Activated T-helper 2 cell treated with anti-CD3 and anti-CD28 coated beads, Interferon-gamma antibody, Interleukin-2, Interleukin-4, amounts not matched to agents 10 μg/mL and 5 μg/mL and 100 μg/mL, durations not matched to agents 14 hours and 24 hours and 36 hours (primary cell): ENCODE measurements around the gene NID2. TPM values are rescaled to one million over a fixed set of nuclear protein-coding genes. Genes with fewer than 3 reads are reported as not detected.
A peak's percentile ranks its signal among the peaks of the same experiment; 100 is the strongest.

Experiments used
- DNase-seq: peaks from one replicate; pipeline ENCODE4 v3.0.0; 2021; ENCODE audit warnings: low spot score
- H3K27ac Mint-ChIP-seq: one replicate; pipeline ENCODE4 v1.8.0; 2021; ENCODE audit warnings: mixed read lengths
- H3K27me3 Mint-ChIP-seq: one replicate; pipeline ENCODE4 v1.8.0; 2021; ENCODE audit warnings: low read depth, mixed read lengths
- H3K36me3 Mint-ChIP-seq: one replicate; pipeline ENCODE4 v1.8.0; 2021; ENCODE audit warnings: low read depth, mixed read lengths
- H3K4me1 Mint-ChIP-seq: one replicate; pipeline ENCODE4 v1.8.0; 2021; ENCODE audit warnings: low read depth, mixed read lengths
- H3K4me3 Mint-ChIP-seq: one replicate; pipeline ENCODE4 v1.8.0; 2021; ENCODE audit warnings: low read depth, mild to moderate bottlenecking, moderate library complexity, mixed read lengths
- H3K9me3 Mint-ChIP-seq: one replicate; pipeline ENCODE4 v1.8.0; 2021; ENCODE audit warnings: mixed read lengths
- intact Hi-C: fragments of 100-400 bp; cut with micrococcal nuclease; formaldehyde crosslinking; loops from one replicate; pipeline ENCODE4 v1.15.1; 2023
- total RNA-seq: library from RNA; stranded (reverse); gene quantifications from 2 replicates; pipeline ENCODE4 v1.2.3, GENCODE V29; 2022

Gene NID2
- total RNA-seq, 1 donor from 2014 or later, result 0.37 TPM

DNA sequence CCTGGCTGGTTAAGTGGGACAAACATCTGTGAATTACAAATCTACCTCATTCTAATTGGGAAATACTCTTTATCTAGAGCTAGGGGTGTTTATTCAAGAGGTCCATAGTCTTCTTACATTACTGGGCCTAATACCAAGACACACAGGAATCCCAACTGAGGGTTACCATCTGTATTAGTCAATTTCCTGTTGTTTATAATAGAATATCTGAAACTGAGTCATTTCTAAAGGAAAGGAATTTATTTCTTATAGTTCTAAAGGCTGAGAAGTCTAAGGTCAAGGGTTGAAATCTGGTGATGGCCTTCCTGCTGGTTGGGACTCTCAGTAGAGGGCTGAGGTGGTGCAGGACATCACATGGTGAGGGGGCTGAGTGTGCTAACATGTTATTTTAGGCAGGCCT, 43.5 kb downstream of the NID2 start:
- peaks cover 34% of the 10 kb centered on the region for H3K4me1 Mint-ChIP-seq
- H3K9me3 Mint-ChIP-seq, result peaks cover 13% of the 10 kb centered on the region
- peaks cover 9% of the 10 kb centered on the region for H3K27me3 Mint-ChIP-seq
- no peak overlapping the region for H3K4me3 Mint-ChIP-seq
- DNase-seq, result no peak
- intact Hi-C loops, result no loop called here
- no peaks in the 10 kb centered on the region for H3K36me3 Mint-ChIP-seq
- no peak overlapping the region for H3K27ac Mint-ChIP-seq

DNA sequence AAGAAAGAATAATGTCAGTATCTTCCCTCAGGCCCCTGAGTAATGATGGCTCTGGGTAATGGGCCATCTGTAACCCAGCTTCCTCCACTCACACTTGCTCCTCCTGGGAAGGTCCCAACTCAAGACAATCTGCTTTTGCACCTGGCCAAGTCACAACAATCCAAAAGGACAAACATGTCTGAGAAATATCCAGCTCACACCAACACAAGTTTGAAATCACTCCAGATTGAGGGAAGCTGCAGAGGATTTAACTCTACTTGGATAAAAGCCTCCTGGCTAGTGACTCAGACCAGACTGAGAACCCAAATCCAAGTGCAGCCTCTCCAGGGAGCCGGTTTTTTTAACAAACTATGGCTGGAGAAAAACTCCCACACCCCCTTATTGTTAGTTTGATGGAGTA, 45.3 kb downstream of the NID2 start:
- intact Hi-C loops, result no loop called here
- DNase-seq, result no peak
- no peak overlapping the region for H3K27ac Mint-ChIP-seq
- H3K36me3 Mint-ChIP-seq, result no peaks in the 10 kb centered on the region
- peaks cover 13% of the 10 kb centered on the region for H3K9me3 Mint-ChIP-seq
- peaks cover 38% of the 10 kb centered on the region for H3K4me1 Mint-ChIP-seq
- H3K27me3 Mint-ChIP-seq, result peaks cover 3% of the 10 kb centered on the region
- no peak overlapping the region for H3K4me3 Mint-ChIP-seq

DNA sequence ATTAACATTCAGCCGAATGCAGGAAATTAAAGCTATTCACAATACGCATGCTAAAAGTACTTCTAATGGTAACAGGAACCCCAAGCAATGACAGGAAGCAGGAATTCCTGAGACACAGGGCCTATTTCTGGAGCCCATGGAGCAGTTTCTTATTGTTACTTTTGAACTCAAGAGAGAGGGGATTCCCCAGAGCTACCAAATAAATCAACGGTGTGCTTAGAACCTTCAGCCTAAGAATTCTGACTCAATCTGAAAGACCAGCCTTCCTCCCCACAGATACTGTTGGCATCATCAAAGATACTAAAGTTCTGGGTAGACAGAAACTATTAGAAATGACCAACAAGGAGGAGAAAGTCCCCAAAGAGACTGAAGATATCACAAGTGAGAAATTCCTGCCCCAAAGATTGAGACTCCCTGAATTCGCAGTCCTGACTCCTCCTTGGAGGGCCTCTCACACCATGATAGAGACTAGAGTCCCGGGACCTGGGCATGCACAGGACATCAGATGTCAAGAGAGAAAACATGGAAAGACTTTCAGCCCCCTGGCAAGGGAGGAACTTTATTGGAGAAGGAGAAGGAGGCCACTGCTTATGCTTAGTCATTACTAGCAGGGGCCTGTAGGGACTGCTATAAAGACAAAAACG, 46.8 kb downstream of the NID2 start:
- peaks cover 13% of the 10 kb centered on the region for H3K9me3 Mint-ChIP-seq
- intact Hi-C loops, result no loop called here
- H3K4me1 Mint-ChIP-seq, result peaks cover 38% of the 10 kb centered on the region
- no peak for DNase-seq
- no peaks in the 10 kb centered on the region for H3K27me3 Mint-ChIP-seq
- H3K36me3 Mint-ChIP-seq, result no peaks in the 10 kb centered on the region
- no peak overlapping the region for H3K27ac Mint-ChIP-seq
- H3K4me3 Mint-ChIP-seq, result no peak overlapping the region

DNA sequence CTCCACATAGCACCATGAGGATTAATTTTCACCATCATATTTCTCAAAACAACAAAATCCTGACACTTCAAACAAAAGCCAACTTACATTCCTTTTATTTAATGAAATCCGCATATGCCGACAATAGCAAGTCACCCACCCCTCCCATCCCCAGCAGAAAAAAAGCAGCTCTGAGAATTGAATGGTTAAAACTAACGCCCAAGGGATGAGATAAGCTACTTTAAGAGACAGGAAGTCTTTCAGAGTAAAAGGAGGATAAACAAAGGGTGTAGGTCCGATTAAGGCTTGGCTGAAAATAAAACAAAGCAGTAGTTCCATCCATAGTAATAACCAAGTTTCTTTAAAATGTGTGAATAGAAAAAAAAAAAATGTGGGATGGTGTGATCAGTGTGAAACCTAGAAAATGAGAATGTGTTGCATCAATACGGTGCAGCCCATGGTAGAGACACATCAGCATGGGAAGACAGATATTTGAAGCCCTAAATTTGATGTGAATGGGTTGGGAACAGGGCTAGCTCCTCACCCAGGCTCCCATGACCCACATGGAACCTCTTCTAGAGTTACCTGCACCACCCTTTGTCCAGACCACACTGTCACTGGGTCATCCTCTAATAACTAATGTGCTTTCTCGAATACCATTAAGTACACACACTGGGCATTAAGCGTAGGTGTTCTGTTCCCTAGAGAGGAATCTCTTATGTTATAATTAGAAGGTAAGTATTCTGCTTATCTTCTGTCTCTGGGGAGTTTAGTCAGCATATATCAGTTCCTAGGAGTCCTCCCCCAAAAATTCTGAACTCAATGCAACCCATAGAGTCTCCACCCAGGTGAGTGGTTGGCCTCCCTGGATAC, 47.8 kb downstream of the NID2 start:
- no peaks in the 10 kb centered on the region for H3K36me3 Mint-ChIP-seq
- H3K4me1 Mint-ChIP-seq, result peaks cover 38% of the 10 kb centered on the region
- intact Hi-C loops, result no loop called here
- H3K27ac Mint-ChIP-seq, result peak overlapping the region; percentile 44
- H3K4me3 Mint-ChIP-seq, result no peak overlapping the region
- peaks cover 3% of the 10 kb centered on the region for H3K27me3 Mint-ChIP-seq
- DNase-seq, result no peak
- peaks cover 13% of the 10 kb centered on the region for H3K9me3 Mint-ChIP-seq

DNA sequence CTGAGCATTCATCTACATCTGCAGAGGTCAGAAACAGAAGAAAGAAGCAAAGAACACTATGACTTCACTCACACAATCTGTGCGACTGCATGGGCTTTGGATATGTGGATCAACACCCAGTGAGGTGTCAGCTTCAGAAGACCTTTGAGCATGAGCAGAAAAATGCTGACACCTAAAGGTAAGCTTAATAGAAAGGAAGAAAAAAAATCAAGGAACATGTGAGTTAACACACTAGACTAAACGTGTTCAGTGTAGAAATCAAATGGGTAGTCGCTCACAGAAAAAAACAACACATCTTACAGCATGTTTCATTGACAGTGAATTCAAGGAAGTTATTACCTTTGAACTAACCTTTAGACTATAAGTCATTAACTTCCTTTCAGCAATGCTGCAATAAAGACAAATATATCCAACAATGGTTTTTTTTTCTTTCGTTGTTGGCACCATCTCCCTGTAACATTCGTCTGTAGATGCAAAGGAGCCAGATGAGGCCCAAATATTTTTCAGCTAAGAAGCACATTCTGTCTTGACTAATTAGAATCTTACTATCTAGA, 48.6 kb downstream of the NID2 start:
- no peak overlapping the region for H3K27ac Mint-ChIP-seq
- intact Hi-C loops, result no loop called here
- peaks cover 3% of the 10 kb centered on the region for H3K27me3 Mint-ChIP-seq
- H3K4me1 Mint-ChIP-seq, result peaks cover 33% of the 10 kb centered on the region
- H3K4me3 Mint-ChIP-seq, result no peak overlapping the region
- H3K36me3 Mint-ChIP-seq, result no peaks in the 10 kb centered on the region
- no peak for DNase-seq
- H3K9me3 Mint-ChIP-seq, result peaks cover 13% of the 10 kb centered on the region

DNA sequence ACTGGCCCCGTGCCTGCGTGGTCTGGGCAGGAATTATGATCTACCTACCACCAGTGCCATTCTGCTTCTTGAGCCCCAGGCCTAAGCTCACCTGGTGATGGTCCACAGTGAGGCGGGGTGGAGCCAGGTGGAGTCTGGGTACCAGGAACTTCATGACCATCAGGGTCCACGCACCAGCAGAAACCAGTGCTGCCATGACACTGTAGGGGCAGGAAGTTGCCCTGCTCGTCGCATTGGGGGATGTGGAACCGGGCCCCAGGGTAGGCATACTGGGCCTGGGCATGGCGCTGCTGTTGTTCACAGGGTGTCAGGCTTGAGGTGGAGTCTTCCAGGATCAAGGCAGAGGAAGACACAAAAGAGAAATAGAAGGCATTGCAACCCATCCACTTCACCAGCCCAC, 49.9 kb downstream of the NID2 start:
- peaks cover 3% of the 10 kb centered on the region for H3K27me3 Mint-ChIP-seq
- H3K27ac Mint-ChIP-seq, result no peak overlapping the region
- H3K36me3 Mint-ChIP-seq, result no peaks in the 10 kb centered on the region
- intact Hi-C loops, result no loop called here
- DNase-seq, result no peak
- peaks cover 32% of the 10 kb centered on the region for H3K4me1 Mint-ChIP-seq
- no peak overlapping the region for H3K4me3 Mint-ChIP-seq
- peaks cover 5% of the 10 kb centered on the region for H3K9me3 Mint-ChIP-seq

DNA sequence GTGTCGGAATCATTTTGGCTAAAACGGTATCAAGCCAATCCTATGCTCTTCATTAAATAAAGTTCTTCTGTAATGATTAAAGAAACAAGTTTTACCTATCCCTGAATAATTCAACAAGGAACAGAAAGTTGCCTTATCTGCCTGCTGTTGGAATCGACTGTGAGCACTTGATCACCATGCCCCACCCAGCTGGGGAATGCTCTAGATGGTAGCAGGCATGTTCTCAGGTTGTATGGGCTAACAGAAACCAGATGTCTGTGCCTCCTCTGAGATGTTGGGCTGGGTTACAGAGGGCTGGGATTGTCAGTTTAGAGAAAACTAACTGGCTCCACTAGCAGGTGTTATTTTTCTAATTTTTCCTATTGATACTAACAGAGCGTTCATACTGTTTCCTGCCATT, 50.6 kb downstream of the NID2 start:
- no peak for DNase-seq
- Mint-ChIP-seq H3K36me3 (no peaks in the 10 kb centered on the region), H3K4me3 (no peak overlapping the region), H3K4me1 (peaks cover 30% of the 10 kb centered on the region), H3K27ac (no peak overlapping the region), H3K27me3 (peaks cover 3% of the 10 kb centered on the region), H3K9me3 (no peaks in the 10 kb centered on the region)
- intact Hi-C loops, result no loop called here

DNA sequence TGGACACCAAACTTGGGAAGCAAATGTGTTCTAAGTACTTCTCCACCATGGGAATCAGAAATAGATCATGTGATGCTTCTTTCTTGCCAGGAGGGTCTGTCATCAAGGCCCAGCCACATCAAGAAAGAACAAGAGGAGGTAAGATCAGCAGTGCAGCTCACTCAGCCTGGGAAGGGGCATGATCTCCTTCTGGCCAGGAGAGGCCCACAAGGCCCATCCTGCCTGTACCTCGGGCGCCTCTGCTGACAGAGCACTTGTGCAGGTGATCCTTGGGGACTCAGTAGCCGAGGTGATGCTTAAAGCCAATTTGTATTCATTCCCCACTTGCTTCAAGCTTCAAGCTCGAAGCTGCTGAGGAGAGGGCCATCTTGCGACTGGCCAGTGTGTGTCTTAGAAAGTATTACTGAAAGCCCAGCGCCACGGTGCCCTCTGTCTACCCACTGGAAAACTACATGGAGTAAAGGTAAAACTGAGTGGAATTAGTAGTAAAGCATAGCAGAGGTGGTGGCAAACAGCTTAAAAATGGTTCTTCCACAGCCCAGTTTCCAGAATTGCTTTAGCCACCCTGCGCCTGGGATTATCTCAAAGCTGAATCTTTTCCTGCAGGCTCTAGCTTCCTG, 53.3 kb downstream of the NID2 start:
- no peak for DNase-seq

DNA sequence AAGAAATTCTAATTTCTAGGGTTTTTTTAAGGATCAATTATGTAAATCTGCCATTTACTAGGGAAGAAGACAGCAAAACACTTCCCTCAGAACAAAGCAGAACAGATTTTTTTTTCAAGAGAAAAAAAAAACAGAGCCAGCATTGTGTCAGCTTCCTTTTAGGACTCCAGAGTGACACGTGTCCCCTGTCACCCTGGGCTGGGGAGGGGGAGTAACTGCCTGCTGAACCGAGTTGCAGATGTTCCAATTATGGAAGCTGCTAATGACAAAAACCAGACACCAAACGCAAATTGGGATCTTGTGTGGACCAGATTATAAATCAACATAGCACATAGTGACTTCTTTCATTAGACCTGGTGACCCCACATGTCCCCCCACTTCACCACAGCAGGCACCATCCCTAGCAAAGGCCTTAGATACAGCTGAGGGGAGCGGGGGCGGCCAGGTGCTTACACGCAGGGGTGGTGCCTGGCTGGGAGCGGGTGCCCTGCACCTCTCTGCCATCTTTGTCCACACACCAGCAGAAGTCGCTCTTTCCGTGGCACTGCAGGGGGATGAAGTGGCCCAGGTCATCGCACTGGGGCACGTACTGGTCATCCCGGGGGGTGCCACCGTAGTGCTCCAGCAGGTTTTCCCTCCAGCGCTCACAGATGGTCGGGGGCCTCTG, 54.1 kb downstream of the NID2 start:
- Mint-ChIP-seq H3K4me1 (no peaks in the 10 kb centered on the region), H3K27ac (no peak overlapping the region), H3K36me3 (peaks cover 18% of the 10 kb centered on the region), H3K9me3 (no peaks in the 10 kb centered on the region), H3K4me3 (no peak overlapping the region), H3K27me3 (peaks cover 3% of the 10 kb centered on the region)
- intact Hi-C loops, result no loop called here
- no peak for DNase-seq

More for the DNA sequence above, 53.3 kb downstream of the NID2 start:
- peaks cover 3% of the 10 kb centered on the region for H3K27me3 Mint-ChIP-seq
- H3K27ac Mint-ChIP-seq, result no peak overlapping the region
- no peaks in the 10 kb centered on the region for H3K9me3 Mint-ChIP-seq
- intact Hi-C loops, result no loop called here
- H3K4me1 Mint-ChIP-seq, result peaks cover 5% of the 10 kb centered on the region
- no peak overlapping the region for H3K4me3 Mint-ChIP-seq
- H3K36me3 Mint-ChIP-seq, result peaks cover 12% of the 10 kb centered on the region

DNA sequence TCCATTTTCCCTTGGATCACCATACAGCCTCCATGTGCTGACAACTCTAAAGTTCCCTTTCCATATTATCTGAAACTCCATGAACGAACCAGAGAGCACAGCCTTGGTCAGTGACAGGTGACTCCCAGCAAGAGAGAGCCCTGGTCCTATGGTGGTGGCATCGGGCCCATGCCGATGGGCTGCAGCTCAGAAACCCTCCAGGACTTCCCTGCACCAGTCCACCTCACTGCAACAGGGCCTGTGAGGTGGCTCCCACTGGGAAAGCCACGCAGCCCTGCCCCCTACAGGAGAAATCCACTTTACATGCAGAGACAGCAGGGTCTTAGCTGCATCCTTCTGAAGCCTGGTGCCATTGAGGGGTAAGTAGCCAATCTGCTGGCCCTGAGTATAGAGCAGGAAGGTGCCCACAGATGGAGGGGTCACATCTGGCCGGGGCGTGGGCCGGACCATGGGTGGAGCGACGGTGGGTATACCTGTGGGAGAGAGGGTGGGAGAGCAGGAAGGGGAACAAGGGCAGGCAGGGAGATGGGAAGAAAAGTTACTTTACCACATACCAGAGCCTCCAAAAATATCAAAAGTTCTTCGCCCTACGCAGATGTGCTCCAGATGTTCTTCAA, 54.8 kb downstream of the NID2 start:
- intact Hi-C loops, result no loop called here
- Mint-ChIP-seq H3K27me3 (peaks cover 3% of the 10 kb centered on the region), H3K4me3 (no peak overlapping the region), H3K4me1 (no peaks in the 10 kb centered on the region), H3K9me3 (no peaks in the 10 kb centered on the region), H3K27ac (no peak overlapping the region), H3K36me3 (peaks cover 24% of the 10 kb centered on the region)
- no peak for DNase-seq

DNA sequence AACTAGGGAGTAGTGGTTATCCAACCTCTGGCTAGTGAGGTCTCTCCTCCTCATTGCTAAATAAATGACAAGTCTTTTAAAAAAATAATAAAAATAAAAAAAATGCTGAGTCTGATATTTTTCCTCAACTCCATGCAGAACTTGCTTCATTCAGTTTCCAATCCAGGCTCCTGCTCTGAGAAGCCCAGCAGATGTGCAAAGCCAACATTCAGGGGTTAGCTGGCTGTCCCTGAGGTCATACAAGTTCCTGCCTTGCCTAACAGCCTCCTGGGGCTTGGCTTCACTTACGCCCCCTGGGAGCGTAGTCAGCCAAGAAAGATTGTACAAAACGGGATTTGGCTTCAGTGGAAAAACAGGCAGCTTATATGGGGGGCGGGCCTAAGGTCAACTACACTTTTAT, 56.2 kb downstream of the NID2 start:
- peaks cover 3% of the 10 kb centered on the region for H3K27me3 Mint-ChIP-seq
- H3K4me3 Mint-ChIP-seq, result no peak overlapping the region
- H3K27ac Mint-ChIP-seq, result no peak overlapping the region
- no peaks in the 10 kb centered on the region for H3K4me1 Mint-ChIP-seq
- H3K36me3 Mint-ChIP-seq, result peaks cover 36% of the 10 kb centered on the region
- intact Hi-C loops, result no loop called here
- DNase-seq, result no peak
- no peaks in the 10 kb centered on the region for H3K9me3 Mint-ChIP-seq

DNA sequence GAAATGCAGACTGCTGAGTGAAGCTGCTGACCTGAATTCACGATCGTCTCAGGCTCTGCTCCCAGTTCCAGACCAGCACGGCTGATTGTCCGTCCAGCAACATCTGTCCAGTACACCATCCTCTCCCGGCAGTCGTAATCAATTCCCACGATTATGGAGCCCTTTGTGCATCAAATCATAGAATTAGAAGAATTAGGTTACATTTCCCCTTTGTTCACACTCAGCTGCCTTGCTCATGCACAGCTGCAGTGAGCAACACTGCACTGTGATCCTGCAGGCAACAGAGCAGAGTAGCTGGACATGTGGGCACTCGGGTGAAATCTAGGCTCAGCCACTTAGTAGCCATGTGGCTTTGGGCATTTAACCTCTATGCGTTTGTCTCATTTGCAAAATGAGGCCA, 57.3 kb downstream of the NID2 start:
- no peak for DNase-seq
- Mint-ChIP-seq H3K27ac (no peak overlapping the region), H3K4me3 (no peak overlapping the region), H3K27me3 (peaks cover 2% of the 10 kb centered on the region), H3K4me1 (no peaks in the 10 kb centered on the region), H3K36me3 (peaks cover 43% of the 10 kb centered on the region), H3K9me3 (no peaks in the 10 kb centered on the region)
- intact Hi-C loops, result no loop called here
